GM10248 (cell line): Measurements from ENCODE around the gene KTN1.

Experiments
- CTCF ChIA-PET: fragments of 300-600 bp; sonication (Branson Sonifier 250); formaldehyde crosslinking; extraction: SDS; loops from one replicate; lab custom pipeline; 2021; ENCODE audit warnings: antibody characterized with exemption; lab: Yijun Ruan, JAX
- POLR2A ChIA-PET: fragments of 350-650 bp; sonication (Branson Sonifier 250); formaldehyde crosslinking; extraction: SDS; loops from one replicate; lab custom pipeline; 2020; ENCODE audit warnings: antibody characterized with exemption; lab: Yijun Ruan, JAX
- DNase-seq: peaks from one replicate; pipeline ENCODE4 v3.0.0; 2012; ENCODE audit errors: extremely low spot score
- TF ChIP-seq, protein P1 (sequence below): IDR thresholded peaks from 2 replicates; pipeline ENCODE4 v1.5.1; 2012; ENCODE audit warnings: mild to moderate bottlenecking, low read depth; ENCODE audit errors: extremely low read depth, missing control alignments, control extremely low read depth

The KTN1 gene

DNA sequence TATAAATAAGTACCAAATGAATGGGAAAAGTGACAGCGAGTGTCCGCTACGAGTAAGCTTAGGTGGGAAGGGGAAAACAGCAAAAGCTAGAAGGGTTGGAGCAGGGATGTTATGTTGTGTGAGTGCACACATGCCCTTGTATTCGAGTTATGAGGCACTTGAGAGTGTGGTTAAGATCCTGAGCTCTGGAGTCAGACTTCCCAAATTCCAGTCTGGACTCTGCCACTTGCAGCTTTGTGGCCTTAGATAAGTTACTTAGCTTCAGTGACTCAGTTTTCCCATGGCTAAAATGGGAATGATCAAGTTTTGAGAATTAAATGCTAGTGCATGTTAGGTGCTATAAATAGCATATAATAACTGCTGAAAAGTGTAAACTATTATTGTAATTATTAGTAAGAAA lies 44.9 kb downstream of the KTN1 start:
- TF ChIP-seq, protein P1, sequence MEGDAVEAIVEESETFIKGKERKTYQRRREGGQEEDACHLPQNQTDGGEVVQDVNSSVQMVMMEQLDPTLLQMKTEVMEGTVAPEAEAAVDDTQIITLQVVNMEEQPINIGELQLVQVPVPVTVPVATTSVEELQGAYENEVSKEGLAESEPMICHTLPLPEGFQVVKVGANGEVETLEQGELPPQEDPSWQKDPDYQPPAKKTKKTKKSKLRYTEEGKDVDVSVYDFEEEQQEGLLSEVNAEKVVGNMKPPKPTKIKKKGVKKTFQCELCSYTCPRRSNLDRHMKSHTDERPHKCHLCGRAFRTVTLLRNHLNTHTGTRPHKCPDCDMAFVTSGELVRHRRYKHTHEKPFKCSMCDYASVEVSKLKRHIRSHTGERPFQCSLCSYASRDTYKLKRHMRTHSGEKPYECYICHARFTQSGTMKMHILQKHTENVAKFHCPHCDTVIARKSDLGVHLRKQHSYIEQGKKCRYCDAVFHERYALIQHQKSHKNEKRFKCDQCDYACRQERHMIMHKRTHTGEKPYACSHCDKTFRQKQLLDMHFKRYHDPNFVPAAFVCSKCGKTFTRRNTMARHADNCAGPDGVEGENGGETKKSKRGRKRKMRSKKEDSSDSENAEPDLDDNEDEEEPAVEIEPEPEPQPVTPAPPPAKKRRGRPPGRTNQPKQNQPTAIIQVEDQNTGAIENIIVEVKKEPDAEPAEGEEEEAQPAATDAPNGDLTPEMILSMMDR, result no peak
- POLR2A ChIA-PET, result no interaction called here
- CTCF ChIA-PET, result interaction anchor here (1.0 to 2.2 kb wide), 3 partner anchors 12 to 178 kb away, joined by 3 to 13 read pairs (median 4); no protein-coding TSS in a partner anchor
- no peak for DNase-seq

DNA sequence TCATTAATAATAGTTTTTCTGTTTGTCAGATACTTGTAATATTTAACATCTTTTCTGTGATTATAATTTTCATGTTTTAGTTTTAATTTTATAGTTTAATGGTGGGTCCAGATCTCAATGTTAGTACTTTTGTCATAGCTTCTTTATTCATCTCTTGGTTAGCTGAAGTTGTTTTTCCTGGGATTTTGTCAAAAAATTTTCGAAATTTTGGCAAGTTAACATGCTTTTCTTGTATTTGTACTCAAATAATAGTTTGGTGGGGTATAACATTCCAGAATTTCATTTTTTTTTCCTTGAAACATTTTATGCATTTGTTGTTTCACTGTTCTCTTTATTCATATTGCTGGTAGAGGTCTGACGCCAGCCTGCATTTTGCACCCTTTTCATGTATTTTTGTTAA lies 45.5 kb downstream of the KTN1 start:
- DNase-seq, result no peak
- POLR2A ChIA-PET, result no interaction called here
- TF ChIP-seq, protein P1, result no peak
- CTCF ChIA-PET, result interaction anchor here (1.0 to 2.2 kb wide), 2 partner anchors 12 to 179 kb away, joined by 3 to 13 read pairs; no protein-coding TSS in a partner anchor

DNA sequence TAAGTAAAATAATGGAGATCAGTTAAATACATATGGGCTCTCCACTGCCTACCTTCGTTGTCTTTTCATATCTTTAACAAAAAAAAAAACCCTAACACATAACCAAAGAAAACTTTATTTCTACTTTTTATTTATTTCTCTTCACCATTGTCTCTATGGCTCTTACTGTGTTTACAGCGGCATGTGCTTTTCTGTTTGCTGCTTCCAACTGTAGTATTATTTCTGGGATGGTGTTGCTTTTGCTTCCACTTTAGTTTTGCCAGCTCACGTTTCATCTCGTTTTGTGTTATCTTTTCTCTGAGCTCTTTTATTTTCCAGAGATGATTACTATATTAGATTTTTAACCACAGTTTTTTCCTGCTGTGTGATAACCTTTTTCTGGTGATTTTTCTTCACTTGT lies 46.1 kb downstream of the KTN1 start:
- no peak for DNase-seq
- TF ChIP-seq, protein P1, result no peak
- ChIA-PET POLR2A (no interaction called here), CTCF (no interaction called here)

DNA sequence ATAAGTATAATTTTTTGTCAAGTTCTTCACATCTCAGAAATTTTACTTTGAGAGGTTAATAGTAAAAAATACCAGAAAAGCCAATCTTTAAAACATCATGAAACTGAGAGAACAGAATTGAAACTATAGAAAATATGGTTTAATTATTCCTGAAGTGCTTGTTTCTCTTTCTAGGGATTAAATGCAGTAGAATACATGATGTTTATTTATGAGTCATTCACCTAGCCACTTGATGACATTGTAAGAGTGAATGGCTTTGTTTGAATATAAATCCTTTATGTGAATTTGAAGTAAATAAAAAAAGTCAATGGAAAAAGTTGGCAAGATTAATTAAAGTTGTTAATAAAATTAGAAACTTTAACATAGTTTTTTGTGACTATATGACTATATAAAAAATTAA lies 48.4 kb downstream of the KTN1 start:
- TF ChIP-seq, protein P1, result no peak
- POLR2A ChIA-PET, result no interaction called here

DNA sequence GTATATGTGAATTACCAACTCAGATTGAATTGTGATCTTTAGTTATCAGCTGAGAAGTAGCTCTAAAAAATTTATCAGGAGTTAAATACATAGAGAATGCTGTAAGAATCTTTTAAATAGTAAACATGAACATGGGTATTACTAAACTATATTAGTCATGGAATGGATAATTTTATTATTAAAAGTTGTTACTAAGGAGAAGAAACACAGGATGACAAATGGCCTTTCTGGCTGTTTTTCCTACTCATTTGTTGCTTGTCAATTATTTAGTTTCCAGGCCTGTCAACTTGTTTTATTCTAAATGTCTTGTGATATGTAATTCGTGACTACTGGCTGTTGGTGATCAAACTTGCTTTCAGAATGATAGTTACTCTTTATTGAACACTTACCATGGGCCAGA lies 58.7 kb downstream of the KTN1 start:
- ChIA-PET POLR2A (no interaction called here), CTCF (interaction anchor here (1.0 to 3.4 kb wide), 2 partner anchors 14 to 19 kb away, joined by 3 to 13 read pairs; no protein-coding TSS in a partner anchor)
- TF ChIP-seq, protein P1, result no peak
- no peak for DNase-seq

More for the DNA sequence above, 48.4 kb downstream of the KTN1 start:
- CTCF ChIA-PET, result no interaction called here
- no peak for DNase-seq

DNA sequence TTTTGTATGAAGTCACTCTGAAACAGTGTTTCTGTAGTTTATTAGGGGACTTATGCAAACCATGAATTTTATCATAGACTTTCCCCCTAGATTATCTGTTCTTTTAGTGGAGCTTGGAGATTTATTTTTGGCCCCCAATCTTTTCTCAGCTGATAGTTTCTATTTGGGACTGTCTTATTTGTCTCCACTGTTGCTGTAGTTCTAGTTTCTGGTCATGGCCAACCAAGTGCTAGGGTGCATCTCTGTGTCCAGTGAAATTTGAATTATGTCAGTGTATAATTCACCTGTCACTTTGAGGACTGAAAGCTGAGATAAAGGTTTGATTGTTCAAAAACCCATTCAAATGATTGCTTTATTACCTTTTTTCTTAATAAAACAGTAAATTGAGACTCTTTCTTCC lies 61.3 kb downstream of the KTN1 start:
- TF ChIP-seq, protein P1, result no peak
- CTCF ChIA-PET, result interaction anchor here (1.2 to 2.2 kb wide), 3 partner anchors 11 to 41 kb away, joined by 3 to 7 read pairs (median 3); no protein-coding TSS in a partner anchor
- POLR2A ChIA-PET, result no interaction called here
- no peak for DNase-seq
